C4-2B (cell line): ENCODE results near the gene INHBB.

Experiments
- H3K27ac ChIP-seq: fragments of 450-650 bp; 2 replicates; pipeline ENCODE4 v1.5.1; 2017
- CTCF ChIP-seq: fragments of 450-650 bp; conservative IDR thresholded peaks from 2 replicates; pipeline ENCODE4 v1.5.1; 2017; ENCODE audit warnings: mild to moderate bottlenecking
- ZFX ChIP-seq: fragments of 450-650 bp; IDR thresholded peaks from 2 replicates; pipeline ENCODE4 v1.6.1; 2017

The INHBB gene

GRCh38 chr2:120348134-120348736, 2.3 kb downstream of the INHBB start:
- peak overlapping the region; percentile 78 for H3K27ac ChIP-seq
- no peak for TF ChIP-seq ZFX
- TF ChIP-seq CTCF = no peak

DNA sequence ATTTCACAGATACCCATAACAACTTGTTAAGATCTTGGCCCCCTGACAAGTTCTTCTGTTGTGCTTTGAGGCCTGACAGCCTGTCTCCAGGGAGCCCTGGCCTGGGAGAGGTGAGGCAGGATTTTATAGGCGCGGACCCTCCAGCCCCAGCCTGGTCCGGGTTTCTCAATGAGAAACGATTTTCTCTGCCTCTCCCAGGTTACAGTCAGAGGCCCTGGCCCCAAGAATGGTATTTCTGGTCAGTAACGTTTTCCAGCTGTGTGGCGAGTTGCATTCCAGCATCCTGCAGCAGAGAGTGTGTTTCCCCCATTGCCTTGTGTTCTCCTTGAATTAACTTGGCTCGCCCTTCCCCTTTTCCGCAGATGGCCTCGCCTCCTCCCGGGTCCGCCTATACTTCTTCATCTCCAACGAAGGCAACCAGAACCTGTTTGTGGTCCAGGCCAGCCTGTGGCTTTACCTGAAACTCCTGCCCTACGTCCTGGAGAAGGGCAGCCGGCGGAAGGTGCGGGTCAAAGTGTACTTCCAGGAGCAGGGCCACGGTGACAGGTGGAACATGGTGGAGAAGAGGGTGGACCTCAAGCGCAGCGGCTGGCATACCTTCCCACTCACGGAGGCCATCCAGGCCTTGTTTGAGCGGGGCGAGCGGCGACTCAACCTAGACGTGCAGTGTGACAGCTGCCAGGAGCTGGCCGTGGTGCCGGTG, 3.0 kb downstream of the INHBB start:
- H3K27ac ChIP-seq = peak overlapping the region; percentile 78
- TF ChIP-seq ZFX = no peak
- TF ChIP-seq CTCF = no peak

DNA sequence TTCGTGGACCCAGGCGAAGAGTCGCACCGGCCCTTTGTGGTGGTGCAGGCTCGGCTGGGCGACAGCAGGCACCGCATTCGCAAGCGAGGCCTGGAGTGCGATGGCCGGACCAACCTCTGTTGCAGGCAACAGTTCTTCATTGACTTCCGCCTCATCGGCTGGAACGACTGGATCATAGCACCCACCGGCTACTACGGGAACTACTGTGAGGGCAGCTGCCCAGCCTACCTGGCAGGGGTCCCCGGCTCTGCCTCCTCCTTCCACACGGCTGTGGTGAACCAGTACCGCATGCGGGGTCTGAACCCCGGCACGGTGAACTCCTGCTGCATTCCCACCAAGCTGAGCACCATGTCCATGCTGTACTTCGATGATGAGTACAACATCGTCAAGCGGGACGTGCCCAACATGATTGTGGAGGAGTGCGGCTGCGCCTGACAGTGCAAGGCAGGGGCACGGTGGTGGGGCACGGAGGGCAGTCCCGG, 3.5 kb downstream of the INHBB start:
- TF ChIP-seq CTCF = no peak
- H3K27ac ChIP-seq = peak overlapping the region; percentile 78

GRCh38 chr2:120350080-120350479, 4.1 kb downstream of the INHBB start:
- no peak for TF ChIP-seq ZFX
- no peak for TF ChIP-seq CTCF
- H3K27ac ChIP-seq = no peak overlapping the region

DNA sequence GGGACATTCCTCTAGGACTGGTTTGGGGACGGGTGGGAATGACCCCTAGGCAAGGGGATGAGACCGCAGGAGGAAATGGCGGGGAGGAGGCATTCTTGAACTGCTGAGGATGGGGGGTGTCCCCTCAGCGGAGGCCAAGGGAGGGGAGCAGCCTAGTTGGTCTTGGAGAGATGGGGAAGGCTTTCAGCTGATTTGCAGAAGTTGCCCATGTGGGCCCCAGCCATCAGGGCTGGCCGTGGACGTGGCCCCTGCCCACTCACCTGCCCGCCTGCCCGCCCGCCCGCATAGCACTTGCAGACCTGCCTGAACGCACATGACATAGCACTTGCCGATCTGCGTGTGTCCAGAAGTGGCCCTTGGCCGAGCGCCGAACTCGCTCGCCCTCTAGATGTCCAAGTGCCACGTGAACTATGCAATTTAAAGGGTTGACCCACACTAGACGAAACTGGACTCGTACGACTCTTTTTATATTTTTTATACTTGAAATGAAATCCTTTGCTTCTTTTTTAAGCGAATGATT, 4.9 kb downstream of the INHBB start:
- TF ChIP-seq CTCF (no peak), ZFX (no peak)
- no peak overlapping the region for H3K27ac ChIP-seq

DNA sequence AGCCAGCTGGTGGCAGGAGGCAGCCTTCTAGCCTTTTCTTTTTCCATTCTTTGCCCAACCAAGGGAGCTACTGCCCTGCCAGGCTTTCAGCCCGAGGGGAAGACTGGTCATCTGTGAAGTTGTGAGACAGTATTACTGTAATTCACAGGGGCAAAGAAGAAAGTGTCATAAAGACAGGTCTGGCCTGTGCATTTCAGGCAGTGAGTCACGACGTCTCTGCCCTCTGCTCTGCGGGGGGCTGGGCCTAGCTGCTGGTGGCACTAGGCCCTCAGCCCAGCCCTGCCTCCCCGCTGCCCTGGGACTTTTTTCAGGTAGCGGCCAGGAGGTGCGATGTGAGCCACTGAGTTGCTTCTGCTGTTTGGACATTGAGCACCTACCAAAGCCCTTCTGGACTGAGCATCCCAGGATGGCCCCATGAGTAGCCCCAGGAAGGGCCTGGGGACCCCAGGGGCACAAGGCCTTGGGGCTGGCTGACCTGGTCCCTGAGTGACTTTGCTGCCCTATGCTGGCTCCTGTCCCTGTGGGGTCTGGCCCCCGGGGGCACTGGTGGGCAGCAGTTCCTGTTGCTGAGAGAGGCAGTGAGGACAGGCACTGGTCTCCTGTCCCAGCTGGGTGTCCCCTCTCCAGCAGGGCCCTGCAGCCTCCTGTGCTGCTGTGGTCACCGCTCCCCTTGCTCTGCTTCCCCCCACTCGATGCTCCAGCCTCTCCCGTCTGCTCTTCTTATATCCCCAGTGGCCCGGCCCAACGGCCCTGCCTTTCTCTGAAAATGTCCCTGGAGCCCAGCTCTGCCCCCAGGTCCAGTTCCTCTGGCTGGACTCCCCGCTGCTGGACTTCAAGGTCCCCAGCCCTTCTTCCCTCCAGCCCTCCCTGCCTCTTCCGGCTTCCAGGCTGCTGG, 7.0 kb downstream of the INHBB start:
- no peak for TF ChIP-seq CTCF
- TF ChIP-seq ZFX = no peak
- no peak overlapping the region for H3K27ac ChIP-seq

- H3K27ac ChIP-seq = no peak overlapping the region
- no peak for TF ChIP-seq CTCF
- no peak for TF ChIP-seq ZFX
These were observed 7.6 kb downstream of the INHBB start for GRCh38 chr2:120353591-120353898.
